ENCODE measurements around the gene EPDR1.
A peak's percentile ranks its signal among the peaks of the same experiment; 100 is the strongest.

The EPDR1 gene

DNA sequence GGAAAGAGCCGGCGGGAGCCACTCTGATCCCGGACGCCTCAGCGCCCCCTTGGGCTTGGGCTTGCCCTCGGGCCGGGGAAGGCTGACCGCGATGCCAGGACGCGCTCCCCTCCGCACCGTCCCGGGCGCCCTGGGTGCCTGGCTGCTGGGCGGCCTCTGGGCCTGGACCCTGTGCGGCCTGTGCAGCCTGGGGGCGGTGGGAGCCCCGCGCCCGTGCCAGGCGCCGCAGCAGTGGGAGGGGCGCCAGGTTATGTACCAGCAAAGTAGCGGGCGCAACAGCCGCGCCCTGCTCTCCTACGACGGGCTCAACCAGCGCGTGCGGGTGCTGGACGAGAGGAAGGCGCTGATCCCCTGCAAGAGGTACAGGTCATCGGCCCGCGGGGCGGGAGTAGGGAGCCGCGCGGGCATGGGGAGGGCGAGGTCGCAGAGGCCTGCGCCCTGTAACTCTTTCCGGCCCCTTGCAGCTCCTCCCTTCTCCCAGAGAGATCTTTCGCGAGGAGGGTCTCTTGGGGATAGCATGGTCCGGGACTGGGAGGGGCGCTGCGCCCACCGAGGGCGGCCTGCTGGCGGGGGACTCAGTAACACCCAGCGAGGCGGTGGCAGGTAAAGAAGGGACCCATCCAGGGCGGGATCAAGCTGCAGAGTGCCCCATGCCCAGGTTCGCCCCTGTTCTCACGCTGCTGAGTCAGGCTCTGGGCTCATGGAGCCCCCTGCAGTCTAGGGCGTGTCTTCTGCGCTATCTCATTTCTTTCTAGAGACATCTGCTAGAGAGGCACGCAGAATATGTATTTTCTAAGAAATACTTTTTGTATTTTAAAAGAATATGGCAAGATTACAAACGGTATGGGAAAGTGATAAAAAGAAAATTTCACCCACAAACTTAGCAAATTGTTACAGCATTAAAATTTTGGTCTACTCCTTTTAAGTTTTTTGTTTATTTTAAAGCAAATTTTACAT, 687 bp downstream of the EPDR1 start:
- Histone ChIP-seq H3K9ac (ENCODE audit: insufficient read length, low read depth) (peak overlapping the region; percentile 84), H3K36me3 (ENCODE audit: insufficient read depth, insufficient read length, low read length) (peaks cover 12% of the 10 kb centered on the region), H3K27me3 (ENCODE audit: insufficient read depth, insufficient read length) (peaks cover 43% of the 10 kb centered on the region), H3K4me3 (ENCODE audit: insufficient read length, low read depth) (peak overlapping the region; percentile 74), H3K4me1 (ENCODE audit: insufficient read depth, insufficient read length) (peaks cover 2% of the 10 kb centered on the region), H3K9me3 (ENCODE audit: insufficient read depth, low read length) (0 out of 2 replicates have a peak, but pooled peaks cover 8% of the 10 kb centered on the region)
- peak; percentile 51 for DNase-seq (ENCODE audit: low read depth, low spot score)
- no peak for TF ChIP-seq ZNF274 (IDR thresholded peaks at IDR 0.05; ENCODE audit: low read depth, low read length)
- no peak for TF ChIP-seq YY1 (IDR thresholded peaks at IDR 0.05; ENCODE audit: insufficient read depth, insufficient read length)
- no peak for TF ChIP-seq SUZ12 (IDR thresholded peaks at IDR 0.05; ENCODE audit: extremely low read depth, insufficient read depth, insufficient read length)

DNA sequence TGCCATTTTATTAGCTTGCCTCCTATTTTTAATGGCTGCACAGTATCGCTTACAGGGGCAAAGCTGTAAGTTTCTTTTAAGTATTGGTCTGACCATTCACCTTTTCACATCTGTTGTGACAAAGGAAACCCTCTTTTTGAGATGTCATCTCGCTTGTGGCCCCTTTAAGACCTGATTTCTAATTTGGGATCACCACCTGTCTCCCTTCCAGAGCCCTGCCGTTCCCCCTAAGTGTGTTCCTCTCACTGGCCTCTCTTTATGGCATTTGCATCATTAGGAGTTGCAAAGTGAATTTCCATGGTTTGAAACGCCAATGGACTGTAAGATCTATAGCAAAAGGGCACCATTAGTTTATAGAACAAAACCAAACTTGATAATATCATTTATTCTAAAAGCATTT, 1.4 kb downstream of the EPDR1 start:
- H3K4me1 ChIP-seq (ENCODE audit: insufficient read depth, insufficient read length) = no peaks in the 10 kb centered on the region
- peaks cover 36% of the 10 kb centered on the region for H3K27me3 ChIP-seq (ENCODE audit: insufficient read depth, insufficient read length)
- peak overlapping the region; percentile 74 for H3K4me3 ChIP-seq (ENCODE audit: insufficient read length, low read depth)
- TF ChIP-seq SUZ12 (IDR thresholded peaks at IDR 0.05; ENCODE audit: extremely low read depth, insufficient read depth, insufficient read length) (no peak), YY1 (IDR thresholded peaks at IDR 0.05; ENCODE audit: insufficient read depth, insufficient read length) (no peak), ZNF274 (IDR thresholded peaks at IDR 0.05; ENCODE audit: low read depth, low read length) (no peak)
- DNase-seq (ENCODE audit: low read depth, low spot score) = no peak
- H3K9me3 ChIP-seq (ENCODE audit: insufficient read depth, low read length) = 0 out of 2 replicates have a peak, but pooled peaks cover 8% of the 10 kb centered on the region
- no peak overlapping the region for H3K9ac ChIP-seq (ENCODE audit: insufficient read length, low read depth)
- H3K36me3 ChIP-seq (ENCODE audit: insufficient read depth, insufficient read length, low read length) = peaks cover 12% of the 10 kb centered on the region

DNA sequence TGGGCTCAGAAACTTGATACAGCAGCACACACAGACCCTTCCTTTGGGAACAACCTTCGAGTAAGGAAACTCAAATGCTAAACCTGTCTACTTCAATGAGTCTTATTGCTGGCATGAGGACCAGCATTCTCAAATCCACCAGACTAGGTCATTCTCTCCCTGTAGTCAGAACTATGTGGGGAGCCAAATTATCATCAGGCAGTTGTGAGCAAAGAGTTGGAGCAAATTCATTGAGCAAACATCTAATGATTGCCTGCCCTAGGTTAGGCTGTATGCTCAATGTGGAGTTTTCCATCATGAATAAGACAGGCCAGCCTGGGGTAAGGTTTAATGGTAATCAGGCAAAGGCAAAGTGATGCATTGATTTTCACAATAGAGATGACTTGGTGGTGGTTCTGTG, 3.6 kb downstream of the EPDR1 start:
- no peak for DNase-seq (ENCODE audit: low read depth, low spot score)
- H3K4me3 ChIP-seq (ENCODE audit: insufficient read length, low read depth) = no peak overlapping the region
- TF ChIP-seq SUZ12 (IDR thresholded peaks at IDR 0.05; ENCODE audit: extremely low read depth, insufficient read depth, insufficient read length) = no peak
- no peak for TF ChIP-seq YY1 (IDR thresholded peaks at IDR 0.05; ENCODE audit: insufficient read depth, insufficient read length)
- TF ChIP-seq ZNF274 (IDR thresholded peaks at IDR 0.05; ENCODE audit: low read depth, low read length) = no peak
- 0 out of 2 replicates have a peak, but pooled peaks cover 8% of the 10 kb centered on the region for H3K9me3 ChIP-seq (ENCODE audit: insufficient read depth, low read length)
- H3K4me1 ChIP-seq (ENCODE audit: insufficient read depth, insufficient read length) = peaks cover 2% of the 10 kb centered on the region
- H3K9ac ChIP-seq (ENCODE audit: insufficient read length, low read depth) = no peak overlapping the region
- peaks cover 12% of the 10 kb centered on the region for H3K36me3 ChIP-seq (ENCODE audit: insufficient read depth, insufficient read length, low read length)
- H3K27me3 ChIP-seq (ENCODE audit: insufficient read depth, insufficient read length) = peaks cover 15% of the 10 kb centered on the region

GRCh38 chr7:37924491-37925041, 4.1 kb downstream of the EPDR1 start:
- no peak for DNase-seq (ENCODE audit: low read depth, low spot score)
- TF ChIP-seq YY1 (IDR thresholded peaks at IDR 0.05; ENCODE audit: insufficient read depth, insufficient read length) = no peak
- TF ChIP-seq SUZ12 (IDR thresholded peaks at IDR 0.05; ENCODE audit: extremely low read depth, insufficient read depth, insufficient read length) = no peak
- no peak for TF ChIP-seq ZNF274 (IDR thresholded peaks at IDR 0.05; ENCODE audit: low read depth, low read length)
- Histone ChIP-seq H3K9me3 (ENCODE audit: insufficient read depth, low read length) (0 out of 2 replicates have a peak, but pooled peaks cover 8% of the 10 kb centered on the region), H3K27me3 (ENCODE audit: insufficient read depth, insufficient read length) (peaks cover 9% of the 10 kb centered on the region), H3K4me1 (ENCODE audit: insufficient read depth, insufficient read length) (peaks cover 3% of the 10 kb centered on the region), H3K9ac (ENCODE audit: insufficient read length, low read depth) (no peak overlapping the region), H3K4me3 (ENCODE audit: insufficient read length, low read depth) (no peak overlapping the region), H3K36me3 (ENCODE audit: insufficient read depth, insufficient read length, low read length) (peaks cover 12% of the 10 kb centered on the region)

- no peaks in the 10 kb centered on the region for H3K27me3 ChIP-seq (ENCODE audit: insufficient read depth, insufficient read length)
- peaks cover 18% of the 10 kb centered on the region for H3K36me3 ChIP-seq (ENCODE audit: insufficient read depth, insufficient read length, low read length)
- H3K9ac ChIP-seq (ENCODE audit: insufficient read length, low read depth) = no peak overlapping the region
- TF ChIP-seq SUZ12 (IDR thresholded peaks at IDR 0.05; ENCODE audit: extremely low read depth, insufficient read depth, insufficient read length) = no peak
- no peak for TF ChIP-seq YY1 (IDR thresholded peaks at IDR 0.05; ENCODE audit: insufficient read depth, insufficient read length)
- TF ChIP-seq ZNF274 (IDR thresholded peaks at IDR 0.05; ENCODE audit: low read depth, low read length) = no peak
- peaks cover 3% of the 10 kb centered on the region for H3K4me1 ChIP-seq (ENCODE audit: insufficient read depth, insufficient read length)
- H3K9me3 ChIP-seq (ENCODE audit: insufficient read depth, low read length) = 0 out of 2 replicates have a peak, but pooled peaks cover 8% of the 10 kb centered on the region
- H3K4me3 ChIP-seq (ENCODE audit: insufficient read length, low read depth) = no peak overlapping the region
- DNase-seq (ENCODE audit: low read depth, low spot score) = no peak
Observed at GRCh38 chr7:37925620-37926019, 5.2 kb downstream of the EPDR1 start.

- Histone ChIP-seq H3K36me3 (ENCODE audit: insufficient read depth, insufficient read length, low read length) (peaks cover 17% of the 10 kb centered on the region), H3K4me1 (ENCODE audit: insufficient read depth, insufficient read length) (peaks cover 3% of the 10 kb centered on the region), H3K27me3 (ENCODE audit: insufficient read depth, insufficient read length) (no peaks in the 10 kb centered on the region), H3K4me3 (ENCODE audit: insufficient read length, low read depth) (no peak overlapping the region), H3K9ac (ENCODE audit: insufficient read length, low read depth) (no peak overlapping the region), H3K9me3 (ENCODE audit: insufficient read depth, low read length) (0 out of 2 replicates have a peak, but pooled peaks cover 8% of the 10 kb centered on the region)
- DNase-seq (ENCODE audit: low read depth, low spot score) = no peak
- TF ChIP-seq ZNF274 (IDR thresholded peaks at IDR 0.05; ENCODE audit: low read depth, low read length) (no peak), SUZ12 (IDR thresholded peaks at IDR 0.05; ENCODE audit: extremely low read depth, insufficient read depth, insufficient read length) (no peak), YY1 (IDR thresholded peaks at IDR 0.05; ENCODE audit: insufficient read depth, insufficient read length) (no peak)
Observed at GRCh38 chr7:37927773-37928444, 7.5 kb downstream of the EPDR1 start.
